HCT116 (cell line): ENCODE data around the gene IP6K2. TPM values are rescaled to one million over a fixed set of nuclear protein-coding genes. Genes with fewer than 3 reads are reported as not detected.

Experiments
- ATAC-seq: fragments of 200-7000 bp; cut with Tn5 transposase; 2 replicates; pipeline ENCODE4 v1.9.1; 2020; ENCODE audit warnings: mild to moderate bottlenecking, moderate library complexity
- BruUV-seq: library from RNA; stranded (reverse); fragments of 400-500 nt; replicated peaks from 2 replicates; lab custom pipeline; 2021; lab: Mats Ljungman, UMichigan
- CTCF ChIA-PET: fragments of 300-600 bp; sonication (Branson Sonifier 250); formaldehyde crosslinking; loops from one replicate; lab custom pipeline; 2021; ENCODE audit warnings: antibody characterized with exemption; lab: Charles Lee
- POLR2A ChIA-PET: fragments of 300-600, 350-600 bp; sonication (Branson Sonifier 250); formaldehyde crosslinking; loops from one replicate; lab custom pipeline; 2021; ENCODE audit warnings: antibody characterized with exemption; lab: Charles Lee
- RAD21 ChIA-PET, 2 experiments: fragments of 300-600 bp; sonication (Branson Sonifier 250); formaldehyde crosslinking; loops; one replicate each; lab custom pipeline; 2023; ENCODE audit warnings: low total read pairs in 2 of 2; ENCODE audit not compliant: uncharacterized antibody in 2 of 2, unreplicated experiment in 2 of 2, low non-redundant PET in 1 of 2; lab: Charles Lee
- DNase-seq: peaks from one replicate; pipeline ENCODE4 v3.0.0-alpha.2; 2010; ENCODE audit warnings: low read depth, low spot score
- H2AFZ ChIP-seq: fragments of 200-600 bp; shearing (Covaris generic), sonication (generic); 2 replicates; pipeline ENCODE4 v1.6.1; 2017; ENCODE audit warnings: low read depth, mixed run types, mixed read lengths, antibody characterized with exemption, low read length; ENCODE audit not compliant: poor library complexity, severe bottlenecking
- H3K27ac ChIP-seq: 2 replicates; pipeline ENCODE4 v1.5.1; 2012; ENCODE audit warnings: low read depth, low read length
- H3K27me3 ChIP-seq: fragments of 200-600 bp; sonication (generic); 2 replicates; pipeline ENCODE4 v1.6.1; 2016; ENCODE audit warnings: mixed run types, low read length, mixed read lengths; ENCODE audit not compliant: insufficient read depth
- H3K36me3 ChIP-seq, 2 experiments: fragments of 200-500 bp in 1 of 2; fragments of 200-600 bp in 1 of 2; sonication (Bioruptor generic) in 1 of 2; sonication (generic) in 1 of 2; 2 replicates each; pipeline versions ENCODE4 v1.5.1 to v1.6.1; 2014 to 2016; ENCODE audit warnings: low read length in 2 of 2, inconsistent platforms in 1 of 2, mixed read lengths in 1 of 2, mixed run types in 1 of 2; ENCODE audit not compliant: insufficient read depth in 2 of 2, control insufficient read depth in 1 of 2
- H3K4me1 ChIP-seq, 2 experiments: fragments of 200-600 bp in 1 of 2; sonication (generic) in 1 of 2; 2 replicates each; pipeline versions ENCODE4 v1.5.1 to v1.6.1; 2012 to 2017; ENCODE audit warnings: low read length in 2 of 2, inconsistent platforms in 1 of 2, mild to moderate bottlenecking in 1 of 2, mixed read lengths in 1 of 2, mixed run types in 1 of 2, moderate library complexity in 1 of 2; ENCODE audit not compliant: insufficient read depth in 2 of 2, control insufficient read depth in 1 of 2
- H3K4me2 ChIP-seq: fragments of 200-600 bp; sonication (generic); 2 replicates; pipeline ENCODE4 v1.6.1; 2017; ENCODE audit warnings: mixed run types, low read length, mixed read lengths
- H3K4me3 ChIP-seq, 2 experiments: fragments of 200-600 bp in 1 of 2; sonication (generic) in 1 of 2; replicated peaks in 1 of 2; 2 replicates each; pipeline ENCODE4 v1.5.1; 2011 to 2016; ENCODE audit warnings: low read length in 2 of 2, control low read depth in 1 of 2, low read depth in 1 of 2, mild to moderate bottlenecking in 1 of 2, mixed read lengths in 1 of 2, mixed run types in 1 of 2
- H3K79me2 ChIP-seq: fragments of 200-600 bp; sonication (generic); 2 replicates; pipeline ENCODE4 v1.6.1; 2017; ENCODE audit warnings: mild to moderate bottlenecking, mixed run types, low read length, moderate library complexity, mixed read lengths; ENCODE audit not compliant: insufficient read depth
- H3K9ac ChIP-seq: fragments of 200-600 bp; sonication (generic); 2 replicates; pipeline ENCODE4 v1.6.1; 2016; ENCODE audit warnings: low read length, mixed read lengths
- H3K9me2 ChIP-seq: fragments of 200-600 bp; sonication (generic), shearing (Covaris generic); 2 replicates; pipeline ENCODE4 v1.6.1; 2017; ENCODE audit warnings: mixed run types, mild to moderate bottlenecking, moderate library complexity; ENCODE audit not compliant: insufficient read depth
- H3K9me3 ChIP-seq, 2 experiments: fragments of 200-500 bp in 1 of 2; fragments of 200-600 bp in 1 of 2; sonication (Bioruptor generic) in 1 of 2; sonication (generic) in 1 of 2; 2 replicates each; pipeline ENCODE4 v1.6.1; 2014 to 2017; ENCODE audit warnings: low read length in 2 of 2, mixed read lengths in 2 of 2, inconsistent platforms in 1 of 2, low read depth in 1 of 2, mild to moderate bottlenecking in 1 of 2, mixed run types in 1 of 2, moderate library complexity in 1 of 2; ENCODE audit not compliant: control insufficient read depth in 1 of 2, insufficient read depth in 1 of 2
- H4K20me1 ChIP-seq: fragments of 200-600 bp; sonication (generic), shearing (Covaris generic); 2 replicates; pipeline ENCODE4 v1.6.1; 2017; ENCODE audit warnings: mixed run types, mild to moderate bottlenecking, moderate library complexity; ENCODE audit not compliant: insufficient read depth
- CEBPB ChIP-seq: IDR thresholded peaks from 2 replicates; pipeline ENCODE4 v1.6.1; 2012; ENCODE audit warnings: low read depth
- EZH2phosphoT487 ChIP-seq: fragments of 200-600 bp; IDR thresholded peaks from 2 replicates; pipeline ENCODE4 v1.6.1; 2018; ENCODE audit warnings: antibody characterized with exemption, borderline replicate concordance
- FOSL1 ChIP-seq: IDR thresholded peaks from 2 replicates; pipeline ENCODE4 v1.6.1; 2012; ENCODE audit warnings: low read depth
- REST ChIP-seq: IDR thresholded peaks from 2 replicates; pipeline ENCODE4 v1.6.1; 2012; ENCODE audit warnings: low read depth
- SP1 ChIP-seq: IDR thresholded peaks from 2 replicates; pipeline ENCODE4 v1.6.1; 2012; ENCODE audit warnings: low read depth
- SRF ChIP-seq: IDR thresholded peaks from 2 replicates; pipeline ENCODE4 v1.6.1; 2012; ENCODE audit warnings: low read depth
- YY1 ChIP-seq: IDR thresholded peaks from 2 replicates; pipeline ENCODE4 v1.6.1; 2011; ENCODE audit warnings: low read length, low read depth, moderate library complexity, mild to moderate bottlenecking; ENCODE audit not compliant: insufficient replicate concordance; ENCODE audit errors: extremely low read depth
- ZBTB33 ChIP-seq: IDR thresholded peaks from 2 replicates; pipeline ENCODE4 v1.6.1; 2011; ENCODE audit warnings: mild to moderate bottlenecking, low read length, moderate library complexity; ENCODE audit not compliant: insufficient replicate concordance; ENCODE audit errors: extremely low read depth
- intact Hi-C: fragments of 100-400 bp; cut with micrococcal nuclease; formaldehyde crosslinking; loops from 2 replicates; pipeline ENCODE4 v1.10.0; 2022
- total RNA-seq: library from RNA; stranded (reverse); gene quantifications from one replicate; pipeline ENCODE4 v1.2.1, GENCODE V29; 2021; ENCODE audit not compliant: unreplicated experiment
- TF ChIP-seq, protein P1 (sequence below), 3 experiments: fragments of 200-600 bp in 1 of 3; sonication (generic) in 1 of 3; IDR thresholded peaks in 2 of 3; conservative IDR thresholded peaks in 1 of 3; 2 replicates each; pipeline ENCODE4 v1.5.1; 2012 to 2017; ENCODE audit warnings: low read depth in 2 of 3, low read length in 2 of 3, antibody characterized with exemption in 1 of 3, borderline replicate concordance in 1 of 3, control low read depth in 1 of 3, mild to moderate bottlenecking in 1 of 3, mixed read lengths in 1 of 3, mixed run types in 1 of 3, moderate library complexity in 1 of 3; ENCODE audit not compliant: insufficient read depth in 1 of 3

Gene IP6K2
- total RNA-seq, 1 experiment from 2014 or later: 89.5 TPM

- no peak for TF ChIP-seq ZBTB33
- TF ChIP-seq SP1: no peak
- TF ChIP-seq EZH2phosphoT487: no peak
- TF ChIP-seq YY1: no peak
- TF ChIP-seq CEBPB: no peak
Observed at GRCh38 chr3:48655063-48655462, 62.0 kb downstream of the IP6K2 start (continued).

DNA sequence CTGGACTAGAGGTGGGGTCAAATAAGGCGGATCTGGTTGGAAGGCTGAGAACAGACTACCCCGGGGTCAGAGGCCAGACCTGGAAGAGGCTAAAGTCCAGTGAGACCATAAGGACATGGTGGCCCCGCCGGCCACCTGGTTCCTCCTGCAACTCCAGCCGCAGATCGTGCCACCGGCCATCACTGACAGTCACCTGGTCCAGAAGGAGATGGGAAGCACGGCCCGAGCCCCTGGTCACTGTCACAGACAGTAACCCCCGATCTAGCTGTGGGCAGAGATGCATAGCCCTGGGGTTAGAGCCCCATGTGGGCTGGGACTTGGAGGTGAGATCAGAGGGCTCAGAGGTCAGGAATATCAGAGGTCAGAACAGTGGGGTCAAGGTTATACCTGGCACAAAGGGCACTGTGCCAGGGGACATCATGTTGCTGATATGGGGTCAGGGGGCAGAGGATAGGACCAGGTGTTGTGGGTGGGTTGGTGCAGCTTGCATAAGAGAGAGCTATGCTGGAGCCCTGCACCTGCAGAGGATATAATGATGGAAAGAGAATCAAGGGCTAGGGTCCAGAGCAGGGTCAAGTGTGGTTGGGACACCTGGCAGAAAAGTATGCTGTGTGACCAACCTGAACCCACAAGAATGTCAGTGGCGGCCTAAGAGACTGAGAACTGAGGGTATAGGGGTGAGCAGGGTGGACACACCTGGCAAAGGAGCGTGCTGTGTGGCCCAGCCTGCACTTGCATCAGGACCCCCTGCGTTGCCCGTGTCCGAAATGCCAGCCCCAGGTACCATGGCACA lies 63.9 kb downstream of the IP6K2 start:
- ATAC-seq: no peak; the same call in 1 of the 2 replicates

More for the DNA sequence above, 63.9 kb downstream of the IP6K2 start:
- no peaks in the 10 kb centered on the region for H3K27me3 ChIP-seq
- no peak overlapping the region for H3K4me3 ChIP-seq
- H3K4me1 ChIP-seq: peaks cover 0 to 8% of the 10 kb centered on the region in 2 experiments; a peak in 3 of 4 replicates
- H3K79me2 ChIP-seq: no peaks in the 10 kb centered on the region
- ChIA-PET POLR2A (interaction anchor here (0.7 kb wide), 1 partner anchor 18 kb away, joined by 3 read pairs; the partner anchor contains the start of gene SLC26A6), CTCF (interaction anchor here (1.2 kb wide), 1 partner anchor 17 kb away, joined by 3 read pairs; the partner anchor contains the start of gene SLC26A6), RAD21 (no interaction called here)
- H3K4me2 ChIP-seq: no peak overlapping the region
- H2AFZ ChIP-seq: no peak overlapping the region
- H3K9me2 ChIP-seq: no peaks in the 10 kb centered on the region
- no peak overlapping the region for H3K9ac ChIP-seq
- no peaks in the 10 kb centered on the region for H3K36me3 ChIP-seq
- H3K9me3 ChIP-seq: no peaks in the 10 kb centered on the region
- TF ChIP-seq, protein P1, sequence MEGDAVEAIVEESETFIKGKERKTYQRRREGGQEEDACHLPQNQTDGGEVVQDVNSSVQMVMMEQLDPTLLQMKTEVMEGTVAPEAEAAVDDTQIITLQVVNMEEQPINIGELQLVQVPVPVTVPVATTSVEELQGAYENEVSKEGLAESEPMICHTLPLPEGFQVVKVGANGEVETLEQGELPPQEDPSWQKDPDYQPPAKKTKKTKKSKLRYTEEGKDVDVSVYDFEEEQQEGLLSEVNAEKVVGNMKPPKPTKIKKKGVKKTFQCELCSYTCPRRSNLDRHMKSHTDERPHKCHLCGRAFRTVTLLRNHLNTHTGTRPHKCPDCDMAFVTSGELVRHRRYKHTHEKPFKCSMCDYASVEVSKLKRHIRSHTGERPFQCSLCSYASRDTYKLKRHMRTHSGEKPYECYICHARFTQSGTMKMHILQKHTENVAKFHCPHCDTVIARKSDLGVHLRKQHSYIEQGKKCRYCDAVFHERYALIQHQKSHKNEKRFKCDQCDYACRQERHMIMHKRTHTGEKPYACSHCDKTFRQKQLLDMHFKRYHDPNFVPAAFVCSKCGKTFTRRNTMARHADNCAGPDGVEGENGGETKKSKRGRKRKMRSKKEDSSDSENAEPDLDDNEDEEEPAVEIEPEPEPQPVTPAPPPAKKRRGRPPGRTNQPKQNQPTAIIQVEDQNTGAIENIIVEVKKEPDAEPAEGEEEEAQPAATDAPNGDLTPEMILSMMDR (IDR thresholded peaks at IDR 0.05 in 2 of 3, conservative IDR thresholded peaks at IDR 0.05 in 1 of 3; ENCODE audit: borderline replicate concordance in 1 of 3, insufficient read depth in 1 of 3, low read depth in 2 of 3, low read length in 2 of 3): no peak
- TF ChIP-seq SRF (no peak), FOSL1 (no peak), REST (no peak)
- DNase-seq: no peak
- H3K27ac ChIP-seq: no peak overlapping the region
- intact Hi-C loops: no loop called here
- BruUV-seq: no TSS peak
- H4K20me1 ChIP-seq: no peaks in the 10 kb centered on the region
